ENCODE data around the gene DAPK2.

GRCh38 chr15:63870487-63871209 lies 175.6 kb downstream of the DAPK2 start:
- no peak for TF ChIP-seq BHLHE40 (IDR thresholded peaks at IDR 0.05; ENCODE audit: low read depth, low read length)
- peak; percentile 96 for TF ChIP-seq REST (IDR thresholded peaks at IDR 0.05)
- no peak for TF ChIP-seq ZFP36 (IDR thresholded peaks at IDR 0.05; ENCODE audit: borderline replicate concordance, partially characterized antibody)
- TF ChIP-seq RNF2 (IDR thresholded peaks at IDR 0.05; ENCODE audit: borderline replicate concordance, low read depth), result no peak
- no peak for TF ChIP-seq CTCF (IDR thresholded peaks at IDR 0.05)
- TF ChIP-seq SMC3 (IDR thresholded peaks at IDR 0.05), result no peak
- no peak for TF ChIP-seq POLR2AphosphoS2 (conservative IDR thresholded peaks at IDR 0.05; ENCODE audit: low read length)
- no peak for TF ChIP-seq CEBPB (IDR thresholded peaks at IDR 0.05)
- TF ChIP-seq POLR2A (IDR thresholded peaks at IDR 0.05; ENCODE audit: low read length), result no peak
- TF ChIP-seq CHD4 (IDR thresholded peaks at IDR 0.05; ENCODE audit: borderline replicate concordance), result no peak
- TF ChIP-seq HOXA7 (CRISPR knock-in tag; IDR thresholded peaks at IDR 0.05), result no peak

All from A549 (cell line).